ENCODE measurements around the gene MLNR.

DNA sequence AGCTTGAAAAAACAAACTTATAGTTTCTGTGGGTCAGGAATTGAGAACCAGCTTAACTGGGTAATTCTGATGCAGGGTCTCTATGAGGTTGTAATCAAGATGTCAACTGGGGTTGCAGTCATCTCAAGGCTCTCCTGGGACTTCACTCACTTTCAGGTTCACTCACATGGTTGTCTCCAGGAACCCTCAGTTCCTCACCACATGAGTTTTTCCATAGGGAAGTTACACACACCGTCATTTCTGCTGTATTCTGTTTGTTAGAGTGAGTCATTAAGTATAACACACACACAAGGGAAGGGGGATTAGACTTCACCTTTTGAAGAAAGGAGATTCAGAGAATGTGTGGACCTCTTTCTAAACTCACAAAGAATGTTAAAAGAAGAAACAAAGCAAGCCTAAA, 34.9 kb upstream of the MLNR start:
- TF ChIP-seq PPARA (CRISPR knock-in tag; IDR thresholded peaks at IDR 0.05; ENCODE audit: borderline replicate concordance) = no peak
- no peak for TF ChIP-seq ZFP3 (CRISPR knock-in tag; IDR thresholded peaks at IDR 0.05)
- no peak for TF ChIP-seq ISL1 (CRISPR knock-in tag; IDR thresholded peaks at IDR 0.05)
- no peak for TF ChIP-seq SNAI2 (CRISPR knock-in tag; IDR thresholded peaks at IDR 0.05)
